SK-N-MC (cell line): ENCODE data around the gene ARMCX6.

Experiments used
- EZH2 ChIP-seq: fragments of 200-600 bp; sonication (generic); IDR thresholded peaks from one replicate; pipeline ENCODE4 v1.6.1; 2017; ENCODE audit warnings: antibody characterized with exemption
- POLR2AphosphoS5 ChIP-seq: IDR thresholded peaks from 2 replicates; pipeline ENCODE4 v1.6.1; 2012; ENCODE audit warnings: mild to moderate bottlenecking, low read depth, low read length, borderline replicate concordance

DNA sequence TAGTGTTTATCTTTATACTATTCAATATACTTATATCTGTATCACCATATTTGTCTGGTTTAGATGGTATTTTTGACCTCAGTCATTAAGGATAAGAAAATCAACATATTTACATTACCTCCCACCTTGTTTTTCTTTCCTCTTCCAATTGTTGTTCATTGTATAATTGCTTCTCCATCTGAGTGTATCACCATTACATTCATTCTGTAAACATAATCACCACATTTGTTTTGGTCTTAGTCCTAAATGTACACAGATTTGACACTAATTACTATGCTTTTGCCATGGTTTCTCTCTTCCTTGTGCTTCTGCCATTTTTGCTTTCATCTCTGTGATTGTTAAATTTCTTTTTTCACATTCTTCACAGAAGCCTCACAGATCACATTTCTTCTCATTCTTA, 12.7 kb downstream of the ARMCX6 start:
- TF ChIP-seq POLR2AphosphoS5 = no peak
- TF ChIP-seq EZH2 = no peak
